ENCODE data around the gene GLIS2. TPM values are rescaled to one million over a fixed set of nuclear protein-coding genes. Genes with fewer than 3 reads are reported as not detected.
A peak's percentile ranks its signal among the peaks of the same experiment; 100 is the strongest.

Gene GLIS2
- total RNA-seq, 1 donor from 2014 or later, result 21.5 TPM

DNA sequence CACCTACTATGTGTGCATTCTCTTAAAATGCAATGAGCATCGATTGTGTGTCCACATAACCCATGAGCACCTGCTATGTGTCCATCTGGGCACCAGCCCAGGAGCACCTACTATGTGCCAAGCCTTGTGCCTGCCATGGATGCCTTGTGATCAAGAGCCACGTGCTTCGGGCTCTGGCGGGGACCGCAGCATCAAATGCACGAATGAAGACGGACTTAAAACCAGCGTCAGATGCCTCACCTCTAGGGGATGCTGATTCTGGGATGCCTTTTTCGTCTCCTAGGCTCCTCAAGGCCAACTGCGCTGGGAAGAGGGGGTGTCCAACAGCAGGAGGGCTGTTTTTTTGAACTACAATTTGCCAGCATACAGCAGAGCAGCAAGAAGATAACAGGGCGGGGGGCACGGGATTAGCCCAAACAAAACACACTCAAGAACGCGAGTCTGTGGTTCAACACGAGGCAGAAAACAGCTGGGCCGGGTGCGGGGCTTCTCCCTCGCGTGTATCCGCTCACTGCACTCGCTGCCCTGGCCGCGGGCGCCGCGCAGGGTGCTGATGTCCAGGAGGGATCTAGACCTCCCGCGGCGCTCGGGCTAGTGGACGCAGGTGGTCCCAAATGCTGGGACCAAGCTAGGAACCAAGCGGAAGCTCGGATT is 1.2 kb upstream of the GLIS2 start:
- TF ChIP-seq, protein P1, sequence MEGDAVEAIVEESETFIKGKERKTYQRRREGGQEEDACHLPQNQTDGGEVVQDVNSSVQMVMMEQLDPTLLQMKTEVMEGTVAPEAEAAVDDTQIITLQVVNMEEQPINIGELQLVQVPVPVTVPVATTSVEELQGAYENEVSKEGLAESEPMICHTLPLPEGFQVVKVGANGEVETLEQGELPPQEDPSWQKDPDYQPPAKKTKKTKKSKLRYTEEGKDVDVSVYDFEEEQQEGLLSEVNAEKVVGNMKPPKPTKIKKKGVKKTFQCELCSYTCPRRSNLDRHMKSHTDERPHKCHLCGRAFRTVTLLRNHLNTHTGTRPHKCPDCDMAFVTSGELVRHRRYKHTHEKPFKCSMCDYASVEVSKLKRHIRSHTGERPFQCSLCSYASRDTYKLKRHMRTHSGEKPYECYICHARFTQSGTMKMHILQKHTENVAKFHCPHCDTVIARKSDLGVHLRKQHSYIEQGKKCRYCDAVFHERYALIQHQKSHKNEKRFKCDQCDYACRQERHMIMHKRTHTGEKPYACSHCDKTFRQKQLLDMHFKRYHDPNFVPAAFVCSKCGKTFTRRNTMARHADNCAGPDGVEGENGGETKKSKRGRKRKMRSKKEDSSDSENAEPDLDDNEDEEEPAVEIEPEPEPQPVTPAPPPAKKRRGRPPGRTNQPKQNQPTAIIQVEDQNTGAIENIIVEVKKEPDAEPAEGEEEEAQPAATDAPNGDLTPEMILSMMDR (IDR thresholded peaks at IDR 0.05), result no peak
- peaks cover 51% of the 10 kb centered on the region for H3K4me1 ChIP-seq
- peak in 1 of 2 donors; percentile 10 for ATAC-seq
- intact Hi-C loops (cut with DNase I), result no loop called here
- H3K4me3 ChIP-seq, result peak overlapping the region; percentile 79
- H3K27me3 ChIP-seq (ENCODE audit: low read depth), result peaks cover 11% of the 10 kb centered on the region
- no peak for DNase-seq
- H3K9me3 ChIP-seq, result no peaks in the 10 kb centered on the region
- H3K27ac ChIP-seq, result peak overlapping the region; percentile 94
- H3K36me3 ChIP-seq, result no peaks in the 10 kb centered on the region

DNA sequence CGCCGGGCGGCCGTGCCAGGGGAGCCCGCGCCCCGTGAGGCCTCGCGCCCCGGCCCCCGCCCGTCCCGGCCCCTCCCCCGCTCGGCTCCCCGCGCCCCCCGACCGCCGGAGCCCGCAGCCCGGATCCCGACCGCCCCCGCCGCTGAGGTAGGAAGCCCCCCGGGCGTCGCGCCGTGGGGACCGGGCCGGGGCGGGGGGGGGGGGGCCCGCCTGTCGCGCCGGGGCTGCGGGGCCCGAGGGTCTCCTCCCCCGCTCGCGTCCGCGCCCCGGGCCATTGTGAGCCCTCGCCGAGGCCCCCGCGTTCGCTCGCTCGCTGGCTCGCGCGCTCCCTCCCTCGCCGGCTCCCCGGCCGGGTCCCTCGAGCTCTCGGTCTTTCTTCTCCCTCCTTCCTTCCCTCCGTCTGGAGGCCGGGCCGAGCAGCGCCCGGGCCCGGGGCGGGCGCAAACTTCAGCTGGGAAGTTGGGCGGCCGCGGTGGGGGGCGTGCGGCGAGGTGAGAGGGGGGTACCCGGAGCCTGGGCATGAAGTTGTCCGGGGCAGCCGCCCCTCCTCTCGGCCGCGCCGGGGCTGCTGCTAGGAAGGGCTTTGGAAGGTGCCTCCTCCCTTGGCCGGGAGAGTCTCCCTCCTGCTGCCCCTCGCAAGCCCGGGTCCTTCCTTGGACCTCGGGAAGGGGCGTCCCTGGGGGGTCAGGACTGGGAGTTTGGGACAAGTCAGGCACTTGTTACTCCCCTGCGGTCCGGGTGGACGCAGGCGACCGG is 419 bp downstream of the GLIS2 start:
- Histone ChIP-seq H3K4me1 (peaks cover 62% of the 10 kb centered on the region), H3K36me3 (no peaks in the 10 kb centered on the region), H3K4me3 (peak overlapping the region; percentile 66), H3K9me3 (no peaks in the 10 kb centered on the region), H3K27me3 (ENCODE audit: low read depth) (peaks cover 11% of the 10 kb centered on the region), H3K27ac (peak overlapping the region; percentile 82)
- TF ChIP-seq, protein P1 (IDR thresholded peaks at IDR 0.05), result no peak
- intact Hi-C loops (cut with DNase I), result no loop called here
- ATAC-seq (no peak), DNase-seq (no peak)

DNA sequence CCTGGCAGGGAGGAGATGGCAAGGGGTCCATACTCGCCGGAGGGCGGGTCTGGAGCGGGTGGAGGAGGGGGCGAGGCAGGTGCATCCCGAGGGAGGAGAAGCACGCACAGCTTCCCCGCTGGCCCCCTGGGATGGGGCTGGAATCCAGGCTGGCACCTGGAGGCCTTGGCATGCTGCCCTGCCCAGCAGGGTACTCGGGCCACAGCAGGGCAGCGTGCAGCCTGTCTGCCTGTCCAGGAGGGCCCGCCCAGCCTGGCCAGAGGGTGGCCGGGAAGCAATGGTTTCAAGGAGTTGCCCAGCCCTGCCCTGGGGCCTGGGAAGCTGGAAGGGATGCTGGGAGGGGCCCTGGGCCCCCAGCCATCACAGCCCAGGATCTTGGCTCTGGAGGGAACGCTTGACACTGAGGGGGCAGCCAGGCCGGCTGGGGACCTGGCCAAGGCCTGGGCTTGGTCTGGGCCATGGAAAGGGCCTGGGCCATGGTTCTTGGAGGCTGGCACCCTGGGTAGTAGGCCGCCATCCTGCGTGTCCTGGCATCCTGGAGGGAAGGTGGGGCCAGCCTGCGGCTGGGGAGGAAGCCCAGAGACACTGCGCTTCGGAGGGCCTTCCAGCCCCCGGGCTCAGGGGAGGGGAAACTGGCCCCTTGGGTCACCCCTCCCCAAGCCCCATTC is 1.1 kb downstream of the GLIS2 start:
- intact Hi-C loops (cut with DNase I), result no loop called here
- Histone ChIP-seq H3K27ac (peak overlapping the region; percentile 82), H3K36me3 (no peaks in the 10 kb centered on the region), H3K9me3 (no peaks in the 10 kb centered on the region), H3K4me3 (peak overlapping the region; percentile 66), H3K27me3 (ENCODE audit: low read depth) (peaks cover 11% of the 10 kb centered on the region), H3K4me1 (peaks cover 69% of the 10 kb centered on the region)
- TF ChIP-seq, protein P1 (IDR thresholded peaks at IDR 0.05), result no peak
- ATAC-seq (peak; percentile 56 to 66), DNase-seq (peak; percentile 84)

DNA sequence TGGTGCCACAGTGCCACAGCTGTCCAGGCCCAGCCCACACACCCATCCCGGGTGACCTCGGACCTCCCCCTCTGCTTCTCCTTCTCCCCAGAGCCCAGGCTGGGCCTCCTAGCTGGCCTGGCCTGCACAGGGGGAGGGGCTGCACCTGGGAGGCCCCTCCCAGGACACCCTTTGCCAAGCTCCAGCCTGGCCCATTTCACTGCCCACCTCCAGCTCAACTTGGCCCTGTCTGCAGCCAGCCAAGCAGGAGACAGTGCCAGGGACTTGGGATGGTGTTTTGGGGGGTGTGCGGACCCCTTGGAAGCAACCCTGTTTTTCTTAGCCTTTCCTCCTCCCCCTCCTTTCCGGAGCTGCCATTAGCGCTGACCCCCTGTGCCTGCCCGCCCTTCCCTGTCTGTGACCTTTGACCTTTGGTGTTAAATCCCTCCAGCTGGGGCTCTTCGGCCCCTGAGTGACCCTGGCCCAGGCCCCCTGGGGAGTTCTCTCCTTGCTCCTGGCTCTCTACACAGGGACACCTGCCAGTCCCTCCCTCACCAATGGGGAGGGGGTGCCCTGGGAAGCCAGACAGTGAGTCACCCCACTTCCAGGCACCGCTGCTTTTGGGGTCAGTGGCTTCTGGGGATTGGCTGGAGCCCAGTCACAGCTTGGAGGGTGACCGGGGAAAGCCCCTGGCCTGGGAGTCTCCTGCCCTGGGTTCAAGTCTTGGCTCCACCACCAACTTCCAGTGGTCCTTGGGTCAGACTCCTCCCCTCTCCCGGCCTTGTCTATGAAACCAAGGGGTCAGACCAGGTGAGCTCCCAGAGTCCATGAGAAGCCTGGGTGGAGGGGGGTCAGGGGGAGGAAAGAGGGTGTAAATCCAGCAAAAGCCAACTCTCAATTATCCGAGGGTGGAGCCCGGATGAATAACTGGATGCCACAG is 1.9 kb downstream of the GLIS2 start:
- DNase-seq (no peak), ATAC-seq (peak in 1 of 2 donors; percentile 1)
- H3K4me1 ChIP-seq, result peaks cover 77% of the 10 kb centered on the region
- peak overlapping the region; percentile 82 for H3K27ac ChIP-seq
- TF ChIP-seq, protein P1 (IDR thresholded peaks at IDR 0.05), result no peak
- H3K4me3 ChIP-seq, result peak overlapping the region; percentile 66
- H3K27me3 ChIP-seq (ENCODE audit: low read depth), result peaks cover 11% of the 10 kb centered on the region
- intact Hi-C loops (cut with DNase I), result no loop called here
- H3K9me3 ChIP-seq, result no peaks in the 10 kb centered on the region
- H3K36me3 ChIP-seq, result no peaks in the 10 kb centered on the region

DNA sequence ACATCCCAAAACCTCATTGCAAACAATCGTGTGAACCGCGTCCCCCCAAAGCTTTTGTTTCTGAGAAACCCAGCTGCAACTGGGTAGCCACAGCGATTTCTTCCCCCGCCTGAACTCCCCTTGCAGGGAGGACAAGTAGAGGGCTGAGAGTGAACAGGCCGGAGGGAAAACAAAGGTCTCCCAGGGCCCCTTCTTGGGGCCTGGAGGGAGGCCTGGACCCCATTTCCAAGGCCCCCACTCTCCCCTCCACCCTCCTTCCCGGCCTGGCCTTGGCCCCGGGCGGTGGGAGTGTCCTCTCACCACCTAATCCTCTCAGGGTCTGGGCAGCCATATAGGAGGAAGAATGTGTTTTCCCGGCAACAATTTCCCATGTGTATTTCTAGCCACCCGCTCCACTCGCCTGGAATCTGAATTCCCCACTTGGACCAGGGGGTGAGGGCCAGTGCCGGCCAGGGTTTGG is 2.6 kb downstream of the GLIS2 start:
- DNase-seq (no peak), ATAC-seq (no peak)
- no peaks in the 10 kb centered on the region for H3K36me3 ChIP-seq
- peaks cover 11% of the 10 kb centered on the region for H3K27me3 ChIP-seq (ENCODE audit: low read depth)
- H3K4me3 ChIP-seq, result peak overlapping the region; percentile 4
- TF ChIP-seq, protein P1 (IDR thresholded peaks at IDR 0.05), result no peak
- peaks cover 84% of the 10 kb centered on the region for H3K4me1 ChIP-seq
- intact Hi-C loops (cut with DNase I), result no loop called here
- H3K9me3 ChIP-seq, result no peaks in the 10 kb centered on the region
- H3K27ac ChIP-seq, result peak overlapping the region; percentile 82

Measured in lower lobe of right lung (tissue), 2 donors.